PC-9 (cell line): ENCODE results near the gene HES4.

Source experiments
- EZH2 ChIP-seq: fragments of 200-600 bp; sonication (generic); IDR thresholded peaks from 2 replicates; pipeline ENCODE4 v1.8.0; 2017; ENCODE audit warnings: antibody characterized with exemption, low read depth
- TF ChIP-seq, protein P1 (sequence below): fragments of 200-600 bp; sonication (generic); conservative IDR thresholded peaks from 2 replicates; pipeline ENCODE4 v1.6.1; 2017; ENCODE audit warnings: mixed run types, antibody characterized with exemption, mild to moderate bottlenecking, moderate library complexity

DNA sequence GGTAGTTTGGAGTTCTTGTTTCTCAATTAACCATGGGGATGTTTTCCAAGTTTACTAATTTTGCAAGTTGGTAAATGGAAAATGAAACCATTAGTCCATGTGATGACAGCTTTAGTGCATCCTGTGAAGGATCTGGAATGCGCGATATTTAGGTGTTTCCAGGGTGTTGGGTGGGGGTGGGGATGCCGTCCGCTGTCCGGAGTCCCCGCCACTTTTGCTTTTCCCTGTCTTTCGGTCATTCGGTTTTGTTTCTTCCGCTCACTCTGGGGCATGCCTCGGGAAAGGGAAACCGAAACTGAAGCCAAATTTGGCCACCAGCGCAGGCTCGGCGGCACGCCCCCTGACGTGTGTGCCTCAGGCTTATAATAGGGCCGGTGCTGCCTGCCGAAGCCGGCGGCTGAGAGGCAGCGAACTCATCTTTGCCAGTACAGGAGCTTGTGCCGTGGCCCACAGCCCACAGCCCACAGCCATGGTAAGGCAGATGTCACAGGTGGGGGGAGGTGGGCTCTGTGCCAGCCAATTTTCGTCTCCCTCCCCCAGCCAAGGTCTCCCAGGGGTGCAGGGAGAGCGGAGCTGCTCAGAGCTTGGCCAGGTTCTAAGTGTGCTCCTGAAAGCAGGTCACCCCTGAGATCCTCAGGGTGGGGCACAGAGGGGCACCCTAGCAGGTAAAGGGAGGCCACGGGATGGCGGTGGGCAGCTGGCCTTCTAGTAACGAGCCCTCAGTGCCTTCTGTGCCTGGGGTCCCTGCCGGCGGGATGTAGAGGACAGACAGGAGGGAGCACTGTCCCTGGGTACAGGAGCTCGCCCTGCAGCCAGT lies 13.4 kb upstream of the HES4 start, which contains the start of gene ISG15:
- TF ChIP-seq, protein P1, sequence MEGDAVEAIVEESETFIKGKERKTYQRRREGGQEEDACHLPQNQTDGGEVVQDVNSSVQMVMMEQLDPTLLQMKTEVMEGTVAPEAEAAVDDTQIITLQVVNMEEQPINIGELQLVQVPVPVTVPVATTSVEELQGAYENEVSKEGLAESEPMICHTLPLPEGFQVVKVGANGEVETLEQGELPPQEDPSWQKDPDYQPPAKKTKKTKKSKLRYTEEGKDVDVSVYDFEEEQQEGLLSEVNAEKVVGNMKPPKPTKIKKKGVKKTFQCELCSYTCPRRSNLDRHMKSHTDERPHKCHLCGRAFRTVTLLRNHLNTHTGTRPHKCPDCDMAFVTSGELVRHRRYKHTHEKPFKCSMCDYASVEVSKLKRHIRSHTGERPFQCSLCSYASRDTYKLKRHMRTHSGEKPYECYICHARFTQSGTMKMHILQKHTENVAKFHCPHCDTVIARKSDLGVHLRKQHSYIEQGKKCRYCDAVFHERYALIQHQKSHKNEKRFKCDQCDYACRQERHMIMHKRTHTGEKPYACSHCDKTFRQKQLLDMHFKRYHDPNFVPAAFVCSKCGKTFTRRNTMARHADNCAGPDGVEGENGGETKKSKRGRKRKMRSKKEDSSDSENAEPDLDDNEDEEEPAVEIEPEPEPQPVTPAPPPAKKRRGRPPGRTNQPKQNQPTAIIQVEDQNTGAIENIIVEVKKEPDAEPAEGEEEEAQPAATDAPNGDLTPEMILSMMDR: no peak
- TF ChIP-seq EZH2: no peak
